Gastrocnemius medialis (tissue), 4 donors: ENCODE measurements around the gene PCSK5.

Experiments used
- CTCF ChIP-seq, 5 experiments: fragments of 450-650 bp in 3 of 5; fragments of 200-600 bp in 2 of 5; sonication (generic) in 2 of 5; IDR thresholded peaks in 4 of 5; conservative IDR thresholded peaks in 1 of 5; 1 replicate in 4 of 5; 2 replicates in 1 of 5; pipeline ENCODE4 v1.5.1; 2016 to 2019; ENCODE audit warnings: antibody characterized with exemption in 5 of 5, mild to moderate bottlenecking in 3 of 5, moderate library complexity in 3 of 5
- POLR2A ChIP-seq, 2 donors: fragments of 450-650 bp; IDR thresholded peaks; one replicate each; pipeline ENCODE4 v1.6.1; 2017; ENCODE audit warnings: antibody characterized with exemption in 2 of 2, mild to moderate bottlenecking in 2 of 2, moderate library complexity in 2 of 2

GRCh38 chr9:76135902-76136301 lies 245.4 kb downstream of the PCSK5 start:
- TF ChIP-seq CTCF (IDR thresholded peaks at IDR 0.05 in 4 of 5, conservative IDR thresholded peaks at IDR 0.05 in 1 of 5) (no peak), POLR2A (IDR thresholded peaks at IDR 0.05) (no peak)
